HG03025 (cell line): ENCODE data around the gene TOMM5.
"Not testable (repeated sequence)": the region's sequence is repeated elsewhere in the genome, so short reads cannot be mapped to it uniquely, and the experiment has no call there.

ENCODE experiments used
- ATAC-seq: cut with Tn5 transposase; IDR thresholded peaks from one replicate; pipeline ENCODE4 v1.9.1; 2021; ENCODE audit warnings: mild to moderate bottlenecking, moderate library complexity; ENCODE audit not compliant: unreplicated experiment, low FRiP score

Gene TOMM5

GRCh38 chr9:37617161-37617560 lies 24.8 kb upstream of the TOMM5 start:
- no peak for ATAC-seq

- no peak for ATAC-seq
Observed at GRCh38 chr9:37611961-37612360, 19.6 kb upstream of the TOMM5 start.

DNA sequence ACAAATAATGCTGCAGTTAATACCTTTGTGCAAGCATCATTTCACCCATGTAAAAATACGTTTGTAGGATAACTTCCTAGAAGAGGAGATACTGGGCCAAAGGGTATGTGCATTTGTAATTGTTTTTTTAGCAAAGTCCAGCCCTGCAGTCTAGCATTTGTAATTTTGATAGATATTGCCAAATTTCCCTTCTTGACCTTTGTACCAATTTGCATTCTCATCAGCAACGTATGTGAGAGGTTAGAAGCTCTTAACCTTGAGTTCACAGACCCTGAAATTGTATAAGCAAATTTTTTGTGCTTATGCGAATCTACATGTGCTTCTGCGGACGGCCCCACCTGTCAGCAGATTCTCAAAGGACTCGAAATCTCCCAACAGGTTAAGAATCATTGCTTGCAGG lies 18.6 kb upstream of the TOMM5 start:
- no peak for ATAC-seq

DNA sequence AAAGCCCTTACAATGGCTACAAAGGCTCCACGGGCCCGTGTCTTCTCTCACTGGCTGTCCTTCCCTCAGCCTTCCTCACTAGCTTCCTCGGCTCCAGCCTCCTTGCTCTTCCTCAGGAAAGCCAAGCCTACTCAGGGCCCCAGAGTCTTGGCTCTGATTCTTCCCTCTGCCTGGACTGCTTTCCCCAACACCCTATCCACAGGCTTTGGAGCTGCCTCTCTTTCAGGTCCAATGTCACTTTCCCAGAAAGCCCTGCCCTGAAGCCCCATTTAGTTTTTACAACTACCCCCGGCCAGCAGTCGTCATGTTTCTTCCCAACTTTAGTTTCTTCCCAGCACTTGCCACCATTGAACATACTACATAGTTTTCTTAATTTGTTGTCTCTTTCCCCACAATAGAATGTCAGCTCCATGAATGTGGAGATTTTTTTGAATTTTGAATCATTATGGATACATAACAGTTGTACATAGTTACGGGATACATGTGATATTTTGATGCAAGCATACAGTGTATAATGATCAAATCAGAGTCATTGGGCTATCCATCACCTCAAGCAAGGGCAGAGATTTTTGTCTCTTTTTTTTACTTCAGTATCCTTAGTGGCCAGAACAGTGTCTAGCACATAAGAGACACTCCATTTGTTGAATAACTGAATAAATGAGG lies 17.5 kb upstream of the TOMM5 start:
- ATAC-seq = no peak

DNA sequence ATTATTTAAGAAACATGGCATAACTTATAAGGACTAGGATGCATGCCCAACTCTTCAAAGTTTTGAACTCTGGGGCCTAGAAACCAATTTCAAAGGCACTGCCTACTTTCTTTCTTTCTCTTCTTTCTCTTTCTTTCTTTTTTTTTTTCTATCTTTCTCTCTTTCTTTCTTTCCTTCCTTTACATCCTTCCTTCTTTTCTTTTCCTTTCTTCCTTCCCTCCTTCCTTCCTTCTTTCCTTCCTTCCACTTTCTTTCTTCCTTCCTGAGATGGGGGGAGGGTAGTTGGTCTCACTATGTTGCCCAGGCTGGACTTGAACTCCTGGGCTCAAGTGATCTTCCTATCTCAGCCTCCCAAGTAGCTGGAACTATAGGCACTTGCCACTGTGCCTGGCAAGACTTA lies 15.9 kb upstream of the TOMM5 start:
- ATAC-seq = no peak

DNA sequence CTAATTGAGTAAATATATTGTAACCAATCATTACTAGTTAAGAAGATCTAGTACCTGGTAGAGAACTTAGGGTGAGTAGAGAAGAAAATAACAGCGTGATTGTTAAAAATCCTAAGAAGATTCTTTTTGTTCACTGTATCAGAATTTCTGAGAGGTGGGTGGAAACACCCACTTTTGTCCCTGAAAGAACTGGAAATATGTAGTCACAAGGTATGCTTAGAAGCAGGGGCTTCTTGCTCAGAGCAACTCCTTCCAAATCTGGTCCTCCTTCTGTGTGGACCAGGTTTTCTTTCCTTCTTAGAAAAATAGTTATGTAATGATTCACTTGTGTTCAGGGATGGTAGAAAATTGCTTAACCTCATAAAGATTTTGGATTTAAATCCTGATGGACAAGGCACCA lies 11.9 kb upstream of the TOMM5 start:
- ATAC-seq = no peak

GRCh38 chr9:37602817-37603216 lies 10.4 kb upstream of the TOMM5 start:
- no peak for ATAC-seq

GRCh38 chr9:37602061-37602460 lies 9.7 kb upstream of the TOMM5 start:
- ATAC-seq = not testable (repeated sequence)

- ATAC-seq = no peak
Observed at GRCh38 chr9:37596504-37596903, 4.1 kb upstream of the TOMM5 start.

DNA sequence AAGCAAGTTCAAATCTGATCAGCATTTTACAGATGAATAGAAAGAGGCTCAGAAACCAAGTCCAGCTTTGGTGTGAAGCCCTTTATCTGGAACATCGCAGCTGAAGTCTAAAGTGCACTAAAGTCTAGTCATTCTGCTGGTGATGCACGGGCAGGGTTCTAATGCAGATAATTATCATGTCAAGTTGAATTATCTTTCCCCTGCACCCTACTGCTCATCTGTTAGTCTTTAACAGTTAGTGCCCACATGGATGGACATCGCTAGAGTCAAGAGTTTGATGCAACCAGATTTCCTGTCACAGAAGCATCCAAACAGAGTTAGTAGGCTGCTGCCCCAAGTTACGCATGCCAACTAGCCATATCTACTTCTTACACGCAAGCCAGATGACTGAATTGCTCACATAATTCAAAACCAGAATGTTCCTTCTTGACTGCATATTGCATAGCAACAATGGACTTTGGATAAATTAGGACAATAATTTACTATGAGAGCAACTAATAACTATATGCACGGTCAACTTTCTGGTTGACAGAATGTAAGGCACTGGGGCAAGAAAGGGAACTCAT lies 1.6 kb upstream of the TOMM5 start:
- ATAC-seq = no peak

- ATAC-seq = no peak
Observed at GRCh38 chr9:37587521-37587920, 4.9 kb downstream of the TOMM5 start.

DNA sequence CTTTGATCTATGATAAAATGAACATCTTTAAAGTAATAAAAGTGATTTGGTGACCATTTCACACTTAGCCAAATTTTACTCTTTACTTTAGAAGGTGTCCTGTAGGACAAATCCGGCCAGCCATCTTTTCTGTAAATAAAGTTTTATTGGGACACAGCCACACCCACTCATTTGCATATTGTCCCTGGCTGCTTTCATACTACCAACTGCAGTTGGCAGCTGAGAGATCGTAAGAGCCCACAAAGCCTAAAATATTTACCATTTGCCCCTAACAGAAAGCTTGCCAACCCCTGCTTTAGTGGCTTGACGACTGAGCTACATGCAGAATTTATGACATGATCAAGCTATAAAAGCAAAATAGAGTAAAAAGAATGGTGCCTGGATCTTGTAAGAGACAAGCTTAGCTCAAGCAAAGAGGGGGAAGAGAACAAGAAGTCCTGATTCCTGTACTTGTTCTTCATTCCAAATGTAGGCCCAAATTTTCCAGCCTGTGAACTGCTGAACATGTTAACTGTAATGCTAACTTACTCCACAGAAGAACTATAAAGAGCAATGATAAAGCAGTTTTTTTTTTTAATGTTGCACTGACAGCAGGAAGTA lies 8.8 kb downstream of the TOMM5 start:
- no peak for ATAC-seq

- no peak for ATAC-seq
Observed at GRCh38 chr9:37582548-37583157, 9.7 kb downstream of the TOMM5 start.

- peak; percentile 61 for ATAC-seq
Observed at GRCh38 chr9:37575921-37576721, 16.3 kb downstream of the TOMM5 start, which contains the start of gene FBXO10. TSS of gene FBXO10 (minus strand) at chr9:37576380. CDS start at chr9:37541768, 34,612 bp downstream.

GRCh38 chr9:37575511-37575914 lies 16.9 kb downstream of the TOMM5 start:
- peak; percentile 47 for ATAC-seq

DNA sequence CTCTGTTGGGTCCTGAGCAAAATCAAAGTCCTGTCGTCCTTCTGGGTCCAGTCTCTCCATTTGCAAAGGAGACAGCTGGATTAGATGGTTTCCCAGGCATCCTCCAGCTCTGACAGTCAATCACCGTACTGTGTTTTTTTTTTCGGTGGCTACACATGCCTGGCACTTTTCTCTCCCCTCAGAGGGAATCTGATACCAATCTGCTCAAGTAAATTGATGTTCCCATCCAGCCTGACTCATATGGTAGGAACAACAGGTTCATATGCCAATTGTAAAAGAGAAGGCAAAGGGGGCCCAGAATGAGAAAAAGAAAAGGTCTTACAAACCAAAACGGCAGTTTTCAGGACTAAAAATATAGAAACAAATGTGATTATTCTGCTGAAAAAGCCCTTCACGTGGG lies 17.4 kb downstream of the TOMM5 start:
- no peak for ATAC-seq

DNA sequence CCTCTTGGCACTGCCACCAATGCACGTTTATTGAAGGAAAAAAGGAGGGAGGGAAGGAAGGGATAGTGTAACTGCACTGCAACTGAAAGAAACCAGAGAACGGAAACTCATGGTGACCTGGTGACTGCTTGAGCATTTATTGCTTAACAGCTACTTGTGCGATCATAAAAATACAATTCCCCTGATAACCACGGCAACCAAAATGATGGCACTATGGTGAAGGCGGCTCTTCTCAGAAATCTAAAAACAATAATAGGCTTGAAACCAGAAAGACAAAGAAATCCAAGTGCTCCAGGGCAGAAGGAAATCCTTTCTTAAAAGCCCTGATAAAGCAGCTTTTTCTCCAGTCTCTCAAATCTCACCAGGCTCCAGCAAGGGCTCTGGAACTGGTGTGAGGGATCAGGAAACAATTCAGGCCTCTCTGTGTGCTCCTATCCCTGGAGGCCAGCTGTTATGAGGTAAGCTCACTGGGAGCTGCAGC lies 18.1 kb downstream of the TOMM5 start:
- no peak for ATAC-seq

DNA sequence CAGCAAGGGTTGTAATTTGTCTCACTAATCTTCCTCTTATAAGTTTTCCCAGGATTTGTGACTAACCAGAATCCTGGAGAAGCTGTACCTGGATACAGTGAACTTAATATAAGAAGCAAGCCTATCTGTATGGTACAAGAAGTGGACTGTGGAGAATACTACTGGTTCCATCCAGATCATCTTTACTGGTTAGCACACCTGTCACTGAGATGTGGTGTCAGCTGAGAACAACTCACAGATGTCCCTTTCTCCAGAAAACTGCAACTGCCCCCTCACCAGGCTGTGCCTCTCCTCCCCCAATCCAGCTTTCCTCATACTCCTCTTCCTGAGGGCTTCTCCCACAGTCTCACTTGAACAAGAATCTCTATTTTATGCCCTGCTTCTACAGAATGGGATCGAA lies 21.1 kb downstream of the TOMM5 start:
- ATAC-seq = no peak

DNA sequence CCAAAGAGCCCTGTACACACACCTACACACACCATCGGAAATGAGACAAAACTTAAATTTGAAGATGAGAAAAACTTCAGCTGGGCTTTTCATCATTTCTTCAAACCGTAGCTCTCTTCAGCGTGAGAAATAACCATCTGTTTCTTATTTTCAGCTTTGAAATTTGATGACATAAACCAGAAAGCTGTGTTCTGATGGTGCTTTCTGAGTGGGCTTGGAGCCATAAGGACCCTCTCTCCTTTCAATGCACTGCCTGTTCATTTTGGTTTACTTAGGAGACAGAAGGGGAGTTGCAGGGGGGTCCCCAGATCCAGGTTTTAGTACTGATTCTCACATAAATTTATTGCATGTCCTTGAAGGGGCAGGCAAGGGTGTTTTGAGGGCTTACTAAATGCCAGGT lies 25.7 kb downstream of the TOMM5 start:
- ATAC-seq = no peak

DNA sequence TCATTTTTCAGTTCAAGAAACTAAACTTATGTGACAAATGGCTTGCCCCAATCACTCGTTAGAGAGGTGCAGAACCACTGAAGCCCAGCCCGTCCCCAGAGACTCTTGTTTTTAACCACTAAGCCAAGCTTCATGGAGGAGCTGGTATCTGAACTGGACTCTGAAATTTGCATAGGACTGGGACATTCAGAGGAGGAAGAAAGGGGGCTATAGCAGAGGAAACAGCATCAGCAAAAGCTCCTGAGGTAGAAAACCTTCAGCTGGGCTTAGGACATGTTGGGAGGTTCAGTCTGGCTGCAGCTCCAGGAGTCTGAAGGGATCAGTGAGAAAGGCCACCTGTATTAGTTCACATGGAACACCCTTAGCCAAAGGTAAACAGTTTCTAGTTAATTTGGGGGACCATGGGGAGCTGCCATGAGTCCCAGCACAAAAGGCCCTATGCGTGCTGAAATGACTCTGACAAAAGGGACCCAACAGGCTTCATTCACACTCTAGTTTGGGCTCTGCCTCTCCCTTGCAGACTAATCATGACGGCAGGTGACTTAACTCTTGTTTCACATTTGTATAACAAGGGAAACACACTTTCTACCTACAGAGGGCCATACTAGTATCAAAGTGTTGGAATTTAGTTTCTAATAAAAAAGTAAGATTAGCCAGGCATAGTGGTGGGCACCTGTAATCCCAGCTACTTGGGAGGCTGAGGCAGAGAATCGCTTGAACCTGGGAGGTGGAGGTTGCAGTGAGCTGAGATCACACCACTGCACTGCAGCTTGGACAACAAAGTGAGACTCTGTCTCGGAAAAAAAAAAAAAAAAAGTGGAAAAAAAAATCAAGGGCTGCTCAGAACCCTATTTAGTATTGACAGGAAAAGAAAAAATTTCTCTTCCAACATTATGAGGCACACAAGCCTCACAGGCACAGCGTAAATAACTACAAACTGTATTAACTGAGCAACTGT lies 26.5 kb downstream of the TOMM5 start:
- peak; percentile 76 for ATAC-seq
